C1 segment of cervical spinal cord (tissue), 14 donors: ENCODE data around the gene CLCN6.

ENCODE experiments used
- DNase-seq, 14 donors: peaks; one replicate each; lab custom pipeline; 2025; lab: John Stamatoyannopoulos, UW

The CLCN6 gene

GRCh38 chr1:11847667-11848372 lies 41.8 kb downstream of the CLCN6 start, which contains the start of gene NPPA:
Gene NPPA (minus strand): TSS chr1:11847783. CDS start chr1:11847684, 99 bp downstream.
- DNase-seq = no peak

GRCh38 chr1:11848373-11848700 lies 42.3 kb downstream of the CLCN6 start:
- DNase-seq = no peak

DNA sequence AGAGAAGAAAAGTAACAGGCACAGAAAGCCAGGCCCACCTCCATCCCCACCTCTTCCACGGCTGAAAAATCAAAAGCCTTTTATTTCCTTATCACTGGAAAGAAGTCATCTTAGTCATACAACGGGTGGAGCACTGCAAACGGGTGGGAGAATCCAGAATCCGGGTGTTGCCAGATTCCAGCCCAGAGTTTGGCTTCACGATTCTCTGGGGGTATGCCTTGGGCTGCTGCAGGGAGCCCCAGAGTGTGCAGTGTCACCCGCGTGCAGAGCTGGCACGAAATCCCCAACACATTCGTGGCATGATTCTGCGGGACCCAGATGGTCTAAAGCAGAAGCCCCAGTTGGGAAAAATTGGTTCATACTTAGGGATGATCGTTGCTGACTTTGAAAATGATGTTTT lies 44.2 kb downstream of the CLCN6 start:
- no peak for DNase-seq

DNA sequence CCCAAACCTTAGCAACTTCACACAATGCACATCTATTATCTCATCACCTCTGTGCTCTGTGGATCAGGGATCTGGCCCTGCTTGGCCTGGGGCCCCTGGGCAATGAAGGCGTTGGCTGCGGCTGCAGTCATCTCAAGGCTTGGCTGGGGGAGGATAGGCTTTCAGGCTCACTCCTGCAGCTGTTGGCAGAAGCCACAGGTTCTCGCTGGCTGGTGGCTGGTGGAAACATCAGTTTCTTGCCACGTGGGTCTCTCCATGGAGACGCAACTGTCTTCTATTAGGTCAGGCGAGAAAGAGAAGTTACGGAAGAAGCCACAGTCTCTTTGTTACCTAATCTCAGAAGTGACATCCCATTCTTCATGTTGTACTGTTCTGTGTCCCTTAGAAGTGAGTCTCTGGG lies 45.2 kb downstream of the CLCN6 start:
- no peak for DNase-seq

DNA sequence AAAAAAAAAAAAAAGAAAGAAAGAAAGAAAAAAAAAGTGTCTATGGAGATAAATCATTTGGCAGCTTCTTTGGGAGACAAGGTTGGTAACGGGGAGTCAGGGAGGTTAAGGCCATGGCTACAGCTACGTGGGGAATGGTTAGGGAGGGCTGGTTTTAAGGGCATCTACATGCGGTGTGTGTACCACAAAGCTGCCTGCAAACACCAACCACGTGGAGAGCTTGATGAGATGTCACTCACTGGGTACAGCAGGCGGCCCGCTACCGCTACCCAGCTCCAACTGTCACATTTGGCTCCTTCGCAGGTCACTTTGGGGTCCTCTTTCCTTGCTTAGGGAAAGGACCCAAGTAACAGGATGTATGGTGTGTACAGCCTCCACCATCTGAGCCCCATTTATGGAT lies 48.5 kb downstream of the CLCN6 start:
- DNase-seq = no peak

DNA sequence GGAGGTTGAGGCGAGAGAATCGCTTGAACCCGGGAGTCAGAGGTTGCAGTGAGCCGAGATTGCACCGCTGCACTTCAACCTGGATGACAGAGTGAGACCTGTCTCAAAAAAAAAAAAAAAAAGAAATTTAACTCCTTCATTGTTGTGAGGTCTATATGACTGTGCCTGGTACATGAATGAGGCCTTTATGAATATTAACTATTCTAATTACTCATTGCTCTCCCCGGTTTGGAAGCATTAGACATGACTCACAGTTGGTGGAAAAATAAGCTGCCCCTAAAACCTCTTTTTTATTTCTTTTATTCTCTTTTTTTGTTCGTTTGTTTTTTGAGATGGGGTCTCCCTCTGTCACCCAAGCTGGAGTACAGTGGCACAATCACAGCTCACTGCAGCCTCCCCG lies 49.4 kb downstream of the CLCN6 start:
- DNase-seq = no peak

DNA sequence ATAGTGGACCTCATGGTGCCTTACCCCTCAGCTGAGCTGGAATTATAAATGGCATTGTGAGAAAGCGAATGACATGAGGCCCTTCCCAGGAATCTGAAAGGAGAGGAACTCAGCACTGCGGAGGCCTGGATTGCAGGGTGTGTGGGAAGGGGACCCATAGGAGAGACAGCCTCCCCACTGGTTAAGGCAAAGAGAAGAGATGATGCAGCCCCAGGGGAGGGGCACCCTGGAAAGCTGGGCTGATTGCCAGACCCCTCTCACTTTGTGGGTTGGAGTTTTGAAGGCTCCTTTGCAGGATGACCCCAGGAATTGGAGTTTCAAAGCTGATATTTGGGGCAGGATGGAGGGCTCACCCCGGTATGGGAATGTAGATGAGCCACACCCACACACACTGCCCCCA lies 50.7 kb downstream of the CLCN6 start:
- no peak for DNase-seq

- no peak for DNase-seq
Measured at GRCh38 chr1:11857164-11857851, 51.3 kb downstream of the CLCN6 start.

- no peak for DNase-seq
Measured at GRCh38 chr1:11858158-11858557, 52.2 kb downstream of the CLCN6 start.

GRCh38 chr1:11858613-11858967 lies 52.6 kb downstream of the CLCN6 start, which contains the start of gene NPPB:
Gene NPPB (minus strand): TSS chr1:11858945. CDS start chr1:11858833, 112 bp downstream.
- DNase-seq = no peak

- peak in 2 of 14 donors; percentile 2 to 6 for DNase-seq
Measured at GRCh38 chr1:11858968-11859871, 53.2 kb downstream of the CLCN6 start.

DNA sequence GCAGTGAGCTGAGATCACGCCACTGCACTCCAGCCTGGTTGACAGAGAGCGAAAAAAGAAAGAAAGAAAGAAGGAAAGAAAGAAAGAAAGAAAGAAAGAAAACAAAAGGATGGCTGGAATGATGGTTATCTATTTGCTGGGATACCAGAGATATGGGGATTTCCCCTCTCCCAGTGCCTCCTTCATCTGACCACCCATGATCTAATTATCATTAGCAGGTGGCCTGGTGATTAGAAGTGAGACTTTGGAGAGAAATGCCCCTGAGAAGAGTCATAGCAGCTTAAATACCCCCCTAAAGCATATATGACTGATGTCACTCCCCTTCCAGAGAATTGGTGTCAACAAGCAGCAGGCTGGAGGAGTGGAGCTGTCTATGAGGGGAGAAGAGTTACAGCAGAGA lies 54.1 kb downstream of the CLCN6 start:
- DNase-seq = no peak

GRCh38 chr1:11860587-11860986 lies 54.6 kb downstream of the CLCN6 start:
- DNase-seq = no peak

DNA sequence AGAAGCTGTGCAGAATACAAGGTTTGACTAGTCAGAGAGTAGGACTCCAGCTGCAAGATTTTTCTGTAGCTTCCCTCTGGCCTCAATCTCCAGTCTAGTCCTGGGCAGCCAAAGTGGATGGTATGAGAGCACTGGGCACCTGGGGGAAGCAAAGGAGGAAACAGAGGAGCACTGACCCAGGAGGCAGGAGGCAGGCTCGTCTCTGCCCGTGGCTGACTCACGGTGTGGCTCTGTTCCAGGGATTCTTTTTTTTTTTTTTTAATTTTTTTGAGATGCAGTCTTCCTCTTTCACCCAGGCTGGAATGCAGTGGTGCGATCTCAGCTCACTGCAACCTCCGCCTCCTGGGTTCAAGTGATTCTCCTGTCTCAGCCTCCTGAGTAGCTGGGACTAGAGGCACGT lies 56.9 kb downstream of the CLCN6 start:
- no peak for DNase-seq

DNA sequence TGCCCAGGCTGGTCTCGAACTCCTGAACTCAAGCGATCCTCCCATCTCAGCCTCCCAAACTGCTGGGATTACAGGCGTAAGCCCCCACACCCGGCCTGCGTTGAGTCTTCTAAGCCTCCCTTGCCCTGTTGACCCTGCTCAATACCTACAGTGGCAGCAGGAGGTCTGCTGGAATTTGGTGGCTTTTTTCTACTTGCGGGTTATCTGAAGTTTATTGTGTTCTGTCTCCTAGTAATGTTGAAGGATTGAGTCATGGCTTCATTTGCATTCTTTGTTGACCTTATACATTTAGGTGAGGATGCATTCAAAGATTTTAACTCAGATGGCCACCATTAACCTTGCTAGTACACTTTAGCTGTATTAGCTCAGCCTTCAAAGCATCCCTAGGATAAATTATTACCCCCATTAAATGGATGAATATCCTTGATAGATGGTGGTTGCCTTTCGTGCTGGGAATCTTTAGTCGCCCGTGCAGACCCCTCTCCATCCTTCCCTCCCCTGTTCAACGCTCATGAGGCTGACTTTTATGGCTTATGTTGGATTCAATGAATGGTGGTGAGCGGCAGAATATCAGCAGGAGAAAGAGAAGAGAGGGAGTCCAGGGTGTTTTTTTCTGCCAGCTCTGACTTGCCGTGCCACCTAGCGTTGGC lies 62.5 kb downstream of the CLCN6 start:
- DNase-seq = no peak

GRCh38 chr1:11869104-11869503 lies 63.1 kb downstream of the CLCN6 start:
- DNase-seq = no peak

DNA sequence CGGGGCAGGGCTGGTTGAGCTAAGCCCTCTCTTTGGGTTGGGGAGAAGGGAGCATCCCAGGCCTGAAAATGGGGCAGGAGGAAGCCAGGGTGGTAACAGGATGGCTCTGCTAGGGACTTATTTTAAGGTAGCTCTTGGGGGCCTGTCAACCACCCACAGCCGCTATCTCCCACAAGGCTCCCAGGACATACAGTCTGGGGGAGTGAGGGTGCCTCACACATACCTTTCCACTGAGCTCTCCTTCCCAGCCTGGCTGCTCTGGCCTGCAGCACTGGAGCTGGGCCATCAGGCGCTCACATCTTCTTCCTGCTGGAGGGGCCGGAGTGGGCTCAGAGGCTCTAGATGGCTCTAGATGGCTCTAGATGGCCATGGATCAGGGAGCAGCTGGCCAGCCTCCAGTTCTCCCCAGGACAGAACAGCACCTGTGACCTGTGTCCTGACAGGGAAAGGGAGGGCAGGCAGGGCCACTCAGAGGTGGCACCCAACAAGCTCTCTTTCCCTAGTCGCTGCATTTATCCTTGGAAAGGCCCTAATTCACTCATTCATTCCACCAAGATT lies 63.7 kb downstream of the CLCN6 start:
- DNase-seq = no peak

GRCh38 chr1:11872545-11872944 lies 66.6 kb downstream of the CLCN6 start:
- DNase-seq = no peak

GRCh38 chr1:11873395-11874257 lies 67.6 kb downstream of the CLCN6 start:
- DNase-seq = no peak

DNA sequence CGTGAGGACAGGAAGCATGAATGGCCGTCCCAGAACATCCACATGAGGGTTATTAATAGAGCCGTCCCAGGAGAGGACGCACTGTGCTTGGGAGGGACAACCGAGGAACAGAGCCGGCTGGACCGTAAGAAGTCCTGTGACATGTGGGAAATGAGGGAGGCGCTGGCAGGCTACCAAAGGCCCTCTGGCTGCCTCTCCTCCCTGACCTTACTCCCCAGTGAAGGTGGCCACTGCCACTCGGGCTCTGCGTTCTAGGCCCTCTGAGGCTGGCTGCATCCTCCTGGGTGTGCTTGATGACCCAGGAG lies 68.2 kb downstream of the CLCN6 start:
- peak in 1 of 14 donors; percentile 43 for DNase-seq

DNA sequence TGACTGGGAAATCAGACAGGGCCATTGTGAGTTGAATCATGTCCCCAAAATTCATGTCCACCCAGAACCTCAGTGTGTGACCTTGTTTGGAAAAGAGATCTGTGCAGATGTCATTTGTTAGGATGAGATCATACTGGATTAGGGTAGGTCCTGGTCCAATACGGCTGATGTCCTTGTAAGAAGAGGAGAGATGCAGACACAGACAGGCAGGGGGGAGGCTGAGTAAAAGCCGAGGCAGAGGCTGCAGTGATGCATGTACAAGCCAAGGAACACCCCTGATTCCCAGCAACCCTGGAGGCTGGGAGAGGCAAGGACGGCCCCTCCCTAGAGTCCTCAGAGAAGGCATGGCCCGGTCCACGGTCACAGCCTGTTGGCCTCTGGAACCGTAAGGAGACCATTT lies 68.6 kb downstream of the CLCN6 start:
- DNase-seq = no peak
